ENCODE data around the gene WWTR1.

Gene WWTR1

DNA sequence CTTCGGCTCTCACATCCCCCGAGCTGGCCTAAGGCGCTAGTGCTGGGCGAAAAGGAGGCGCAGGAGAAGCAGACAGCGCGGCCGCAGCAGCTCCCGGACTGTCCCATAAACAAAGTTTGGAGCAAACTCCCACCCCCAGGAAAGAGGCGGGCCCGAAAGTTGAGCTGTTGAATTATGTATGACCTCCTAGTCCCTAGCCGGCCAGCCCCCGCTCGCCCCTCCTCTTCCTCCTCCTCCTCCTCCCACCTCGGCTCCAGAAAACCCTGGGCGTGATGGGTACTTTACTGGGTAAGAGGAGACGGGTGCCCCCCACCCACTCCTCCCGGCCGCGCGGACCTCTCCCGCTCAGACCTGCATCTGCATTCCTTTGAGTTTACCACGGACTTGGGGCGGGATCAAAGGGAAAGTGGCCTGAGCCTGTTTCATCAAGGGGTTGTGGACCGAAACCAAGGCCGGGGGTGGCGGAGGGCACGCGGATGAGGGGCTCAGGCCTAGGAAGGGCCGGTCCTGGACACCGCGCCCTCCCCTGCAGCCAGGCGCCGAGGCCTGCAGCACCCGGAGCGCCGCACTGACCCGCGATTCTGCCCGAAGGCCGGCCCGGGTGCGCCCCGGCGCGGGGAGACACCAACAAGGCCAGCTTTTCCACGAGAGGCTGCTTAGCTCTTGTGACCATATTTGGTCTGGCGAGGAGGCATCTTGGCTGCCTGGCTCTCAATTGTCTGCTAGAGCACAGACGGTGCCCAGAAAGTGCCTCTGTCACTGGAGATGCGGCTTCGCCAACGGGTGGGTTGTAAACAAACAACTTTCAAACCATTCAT is at the start of gene WWTR1:
TSS of gene WWTR1 (minus strand) at position 100 of the 818 bp plus-strand sequence. CDS start 719 bp downstream, outside the sequence.
- no peak for DNase-seq (ENCODE audit: low read depth, low spot score)

DNA sequence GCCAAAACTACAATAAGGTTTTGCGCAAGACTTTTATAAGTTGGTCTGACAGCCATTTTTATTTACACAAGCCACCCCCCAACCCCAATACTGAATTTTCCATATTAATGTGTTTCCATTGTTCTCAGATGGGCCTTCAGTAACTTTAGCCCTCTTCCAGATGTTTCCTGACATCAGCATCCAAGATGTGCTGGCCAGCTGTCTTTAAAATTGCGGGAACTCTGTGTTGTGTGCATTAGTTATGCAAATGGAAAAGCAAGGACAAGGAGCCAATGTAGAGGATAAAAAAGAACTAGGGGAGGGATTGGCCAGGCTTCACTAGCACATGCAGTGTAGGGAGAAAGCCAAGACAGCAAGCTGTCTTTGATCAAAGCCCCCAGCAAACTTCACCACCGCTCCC is 49.1 kb upstream of the WWTR1 start:
- no peak for DNase-seq (ENCODE audit: low read depth, low spot score)

- no peak for DNase-seq (ENCODE audit: low read depth, low spot score)
Measured at GRCh38 chr3:149705416-149705815, 47.6 kb upstream of the WWTR1 start.

GRCh38 chr3:149703466-149703865 is 45.6 kb upstream of the WWTR1 start:
- no peak for DNase-seq (ENCODE audit: low read depth, low spot score)

DNA sequence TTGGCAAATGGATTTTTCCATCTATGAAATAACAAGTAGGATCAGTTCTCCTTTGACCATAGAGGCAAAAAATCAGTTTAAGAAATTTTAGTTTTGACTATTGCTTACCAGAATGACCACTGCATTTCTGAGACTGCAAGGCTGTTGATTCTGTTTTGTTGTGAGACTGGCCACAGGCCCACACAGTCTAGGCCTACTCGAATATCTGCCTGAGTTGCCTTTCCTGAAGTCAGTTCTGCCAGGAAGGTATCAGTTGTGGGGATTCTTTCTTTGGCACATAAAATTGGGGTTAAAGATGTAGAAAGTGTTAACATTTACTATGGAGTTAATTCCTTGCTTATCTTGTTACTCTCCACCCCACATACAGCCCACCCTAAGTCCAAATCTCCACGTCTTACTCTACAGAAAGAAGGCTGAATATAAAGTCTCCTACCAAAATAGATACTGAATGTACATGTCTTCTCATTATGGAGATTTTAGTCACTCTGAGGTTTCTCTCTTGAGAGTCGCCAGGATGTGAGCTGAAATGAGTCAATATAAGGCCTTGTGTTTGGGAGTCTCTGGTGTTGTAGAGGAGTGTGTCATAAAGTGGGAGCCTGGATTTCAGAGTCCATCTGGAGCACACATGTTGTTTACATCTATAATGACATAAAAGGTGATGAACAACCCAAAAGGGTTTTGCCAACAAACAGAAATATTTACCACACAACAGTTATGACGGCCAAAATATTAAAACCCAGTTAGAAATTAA is 45.0 kb upstream of the WWTR1 start:
- DNase-seq (ENCODE audit: low read depth, low spot score), result no peak

DNA sequence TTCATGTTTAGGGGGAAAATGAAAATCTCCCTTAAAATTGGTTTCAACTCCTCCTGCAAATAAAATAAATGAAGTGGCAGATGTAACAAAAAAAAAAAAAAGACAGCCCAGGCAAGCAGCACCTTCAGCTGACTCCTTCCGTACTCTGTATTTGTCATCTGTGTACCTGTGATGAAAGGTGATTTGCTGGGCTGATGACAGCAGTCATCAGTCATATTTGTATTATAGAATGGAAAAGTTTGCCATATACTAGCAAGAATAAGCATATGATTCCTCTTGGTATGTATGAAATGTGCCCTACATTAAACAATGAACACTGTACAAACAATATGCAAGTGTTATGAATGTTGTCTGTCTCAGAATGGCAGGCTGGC is 44.1 kb upstream of the WWTR1 start:
- DNase-seq (ENCODE audit: low read depth, low spot score), result no peak

- DNase-seq (ENCODE audit: low read depth, low spot score), result no peak
Measured at GRCh38 chr3:149701206-149701976, 43.6 kb upstream of the WWTR1 start.

GRCh38 chr3:149688122-149688757 is 30.4 kb upstream of the WWTR1 start:
- DNase-seq (ENCODE audit: low read depth, low spot score), result no peak

- DNase-seq (ENCODE audit: low read depth, low spot score), result no peak
Measured at GRCh38 chr3:149686996-149687395, 29.2 kb upstream of the WWTR1 start.

- no peak for DNase-seq (ENCODE audit: low read depth, low spot score)
Measured at GRCh38 chr3:149678351-149678950, 20.6 kb upstream of the WWTR1 start.

DNA sequence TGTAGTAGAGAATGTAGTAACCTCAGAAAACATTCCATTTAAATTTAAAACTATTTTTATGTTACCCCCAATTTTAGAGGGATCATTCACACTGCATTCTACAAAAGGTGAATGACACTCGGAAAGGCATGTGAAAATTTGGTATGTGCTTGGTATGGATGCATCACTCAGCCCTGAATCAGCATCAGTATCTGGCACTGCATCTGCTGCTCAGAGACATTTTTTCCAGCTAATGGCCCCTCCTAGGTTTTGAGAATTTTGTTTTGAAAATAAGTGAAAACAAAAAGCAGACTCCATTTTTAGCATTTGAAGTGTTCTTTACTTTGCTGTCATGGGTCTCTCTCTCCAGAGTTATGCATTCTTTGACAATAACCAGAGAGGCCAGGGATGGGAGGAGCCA is 15.6 kb upstream of the WWTR1 start:
- no peak for DNase-seq (ENCODE audit: low read depth, low spot score)

DNA sequence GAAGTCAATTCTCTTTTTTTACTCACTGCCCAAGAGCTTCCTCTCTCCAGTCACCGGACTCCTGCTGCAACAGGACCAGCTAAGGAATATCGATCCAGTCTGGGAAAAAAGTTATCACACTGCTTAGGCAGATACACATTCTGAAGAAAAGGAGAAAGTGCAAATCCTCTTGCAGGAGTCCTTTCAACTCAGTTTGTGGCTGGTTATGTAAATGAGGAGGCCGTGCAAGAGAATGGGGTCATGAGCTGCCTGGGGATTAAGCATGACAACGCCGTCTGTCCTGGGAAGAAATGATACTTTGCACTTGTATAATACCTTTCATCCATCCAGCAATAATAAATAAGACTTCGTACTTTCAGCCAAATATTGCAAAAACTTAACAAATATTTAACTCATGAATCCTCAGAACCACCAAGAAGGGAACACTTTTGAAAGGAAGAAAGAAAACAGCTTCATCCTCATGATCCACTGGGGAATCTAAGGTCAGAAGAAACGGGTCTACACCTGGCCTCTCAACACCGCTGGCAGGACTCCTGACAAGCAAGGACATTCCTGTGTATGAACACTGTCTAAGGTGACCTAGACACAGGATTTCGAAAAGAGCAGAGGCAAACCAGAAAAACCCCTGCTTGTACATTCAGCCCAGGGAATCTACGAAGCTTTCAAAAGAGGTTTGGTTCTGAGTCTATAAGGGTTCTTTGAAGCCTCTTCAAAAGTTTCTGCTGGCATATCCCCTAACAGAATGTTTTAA is 13.1 kb upstream of the WWTR1 start:
- no peak for DNase-seq (ENCODE audit: low read depth, low spot score)

- no peak for DNase-seq (ENCODE audit: low read depth, low spot score)
Measured at GRCh38 chr3:149667576-149667975, 9.8 kb upstream of the WWTR1 start.

DNA sequence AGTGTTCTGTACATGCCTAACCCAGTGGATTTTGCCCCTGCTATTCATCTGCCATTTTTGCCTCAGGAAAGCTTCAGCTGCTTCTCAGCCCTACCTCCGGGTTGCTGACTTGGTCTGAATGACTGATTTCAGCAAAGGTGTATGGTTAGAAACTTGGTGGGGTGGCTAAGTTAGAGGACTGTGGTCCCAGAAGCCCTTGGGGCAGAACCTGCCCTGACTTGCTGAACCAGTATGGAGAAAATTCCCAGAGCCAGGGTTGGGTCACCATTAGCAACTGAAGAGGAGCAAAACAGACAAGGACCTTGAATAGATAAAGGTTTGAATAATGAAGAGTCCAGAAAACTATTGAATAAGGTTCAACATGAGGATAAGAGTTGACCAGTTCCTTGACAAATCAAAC is 6.1 kb upstream of the WWTR1 start:
- no peak for DNase-seq (ENCODE audit: low read depth, low spot score)

- no peak for DNase-seq (ENCODE audit: low read depth, low spot score)
Measured at GRCh38 chr3:149662240-149662887, 4.5 kb upstream of the WWTR1 start.

DNA sequence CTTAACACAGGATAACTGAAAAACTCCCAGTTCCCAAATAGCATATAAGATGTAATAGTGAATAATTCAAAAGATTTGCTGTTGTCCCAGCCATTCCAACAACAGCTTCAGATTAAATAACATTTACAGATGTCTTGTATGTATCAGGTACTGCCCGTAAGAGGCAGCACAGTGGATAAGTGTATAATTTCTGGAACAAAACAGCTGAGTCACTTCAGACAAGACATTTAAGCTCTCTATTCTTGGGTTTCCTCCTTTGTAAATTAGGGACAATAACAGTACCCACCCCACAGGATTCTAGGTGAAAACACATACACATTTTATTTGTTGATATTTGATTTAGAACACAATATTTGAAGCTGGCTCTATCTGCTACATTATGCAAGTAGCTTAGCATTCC is 2.6 kb upstream of the WWTR1 start:
- no peak for DNase-seq (ENCODE audit: low read depth, low spot score)

DNA sequence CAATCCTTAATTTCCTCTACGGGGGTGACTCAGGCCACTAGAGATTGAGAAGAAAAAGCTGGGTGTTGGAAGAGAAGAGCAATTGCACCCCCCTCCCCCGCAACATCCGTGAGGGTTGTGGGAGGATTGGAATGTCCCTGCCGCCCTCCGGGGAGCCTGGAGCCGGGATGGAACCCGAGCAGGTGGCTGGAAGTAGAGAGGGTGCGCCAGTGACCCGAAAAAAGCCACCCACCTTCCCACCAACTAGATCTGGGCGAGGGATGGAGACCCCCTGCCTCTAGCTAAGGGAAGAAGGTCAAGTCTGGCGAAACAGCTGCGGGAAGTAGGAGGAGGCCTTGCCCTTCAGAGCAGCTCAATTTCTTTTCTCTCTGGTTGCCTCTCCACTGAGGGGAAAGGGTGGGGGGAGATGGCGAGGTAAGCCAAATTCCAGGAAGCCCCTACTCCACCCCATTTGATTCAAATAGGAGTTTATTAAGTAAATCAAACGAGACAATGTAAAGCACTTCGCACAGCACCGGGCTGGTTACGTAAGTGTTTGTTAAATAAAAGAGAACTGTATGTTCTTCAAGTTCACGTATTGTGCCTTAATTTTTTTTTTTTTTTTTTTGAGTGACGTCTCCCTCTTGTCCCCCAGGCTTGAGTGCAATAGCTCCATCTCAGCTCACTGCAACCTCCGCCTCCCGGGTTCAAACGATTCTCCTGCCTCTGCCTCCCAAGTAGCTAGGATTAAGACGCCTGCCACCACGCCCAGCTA is 1.1 kb upstream of the WWTR1 start:
- DNase-seq (ENCODE audit: low read depth, low spot score), result no peak

DNA sequence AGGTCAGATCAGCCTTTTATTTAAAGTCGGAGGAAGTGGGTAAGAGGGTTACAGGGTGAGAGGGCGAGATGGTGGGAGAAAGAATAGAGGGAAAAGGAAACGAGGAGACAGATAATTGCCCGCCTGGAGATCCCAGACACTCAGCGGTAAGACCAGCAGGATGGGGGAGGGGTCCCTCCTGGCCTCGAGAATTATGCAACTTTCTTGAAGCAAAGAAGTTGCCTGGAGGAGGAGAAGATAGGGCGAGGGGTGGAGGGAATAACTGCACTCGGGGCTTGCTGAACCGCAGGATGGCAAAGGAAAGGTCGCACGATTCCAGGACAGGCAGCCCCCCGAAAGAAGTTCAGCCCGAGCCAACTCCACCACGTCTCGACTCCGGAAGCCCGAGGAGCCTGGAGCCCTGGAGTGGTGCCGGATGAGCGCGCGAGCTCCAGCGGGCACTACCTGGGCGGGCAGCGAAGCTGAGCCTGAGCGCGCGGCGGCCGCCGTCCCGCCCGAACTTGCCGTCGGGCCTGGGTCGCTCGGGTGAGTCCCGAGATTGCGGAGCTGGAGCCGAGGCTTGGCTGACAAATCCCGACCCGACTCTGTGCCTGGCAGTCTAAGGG is 402 bp downstream of the WWTR1 start:
- DNase-seq (ENCODE audit: low read depth, low spot score), result no peak

All from activated naive CD8-positive, alpha-beta T cell treated with anti-CD3 and anti-CD28 coated beads, Interleukin-2, amount 50 U/mL, for 16 hours (primary cell).